K562 (cell line): ENCODE data around the gene GMPR2. TPM values are rescaled to one million over a fixed set of nuclear protein-coding genes. Genes with fewer than 3 reads are reported as not detected.

Source experiments
- BRF1 ChIP-seq: IDR thresholded peaks from 3 replicates; pipeline ENCODE4 v1.6.1; 2011; ENCODE audit warnings: borderline replicate concordance, mild to moderate bottlenecking; ENCODE audit not compliant: insufficient read length; ENCODE audit errors: extremely low read depth
- CREB5 ChIP-seq: fragments of 250-450 bp; sonication (Bioruptor Pico); IDR thresholded peaks from 2 replicates; pipeline ENCODE4 v1.5.0; 2020; ENCODE audit warnings: mild to moderate bottlenecking
- FOXA3 ChIP-seq, 2 experiments: fragments of 450-650 bp in 1 of 2; sonication (generic) in 1 of 2; formaldehyde crosslinking; IDR thresholded peaks in 1 of 2; conservative IDR thresholded peaks in 1 of 2; 2 replicates each; pipeline versions ENCODE4 v1.4.0 to v1.8.0; 2020 to 2022; ENCODE audit warnings: mild to moderate bottlenecking in 2 of 2, missing genetic modification reagents in 1 of 2
- HMGN3 ChIP-seq: IDR thresholded peaks from 2 replicates; pipeline ENCODE4 v1.6.1; 2011; ENCODE audit warnings: borderline replicate concordance, low read depth, mild to moderate bottlenecking, mixed read lengths, low read length; ENCODE audit not compliant: insufficient read length; ENCODE audit errors: extremely low read depth
- SMAD3 ChIP-seq: fragments of 450-650 bp; formaldehyde crosslinking; conservative IDR thresholded peaks from 2 replicates; pipeline ENCODE4 v1.4.0; 2020; ENCODE audit warnings: mild to moderate bottlenecking
- TBL1XR1 ChIP-seq, 2 experiments: IDR thresholded peaks; 2 replicates each; pipeline ENCODE4 v1.6.1; 2012; ENCODE audit warnings: improper control_type of control experiment in 2 of 2, low read length in 2 of 2, mild to moderate bottlenecking in 1 of 2
- TBP ChIP-seq: optimal IDR thresholded peaks from 2 replicates; pipeline ENCODE3; 2011; ENCODE audit warnings: low read depth, low read length, improper control_type of control experiment
- ZNF165 ChIP-seq: fragments of 250-450 bp; sonication (Bioruptor Pico); IDR thresholded peaks from 2 replicates; pipeline ENCODE4 v1.4.0; 2020; ENCODE audit warnings: borderline replicate concordance
- polyA plus RNA-seq, 8 experiments: library from polyadenylated mRNA; depleted of rRNA in 4 of 8; stranded (reverse) in 5 of 8; unstranded in 3 of 8; fragments of >200 nt; fragmentation: Nextera tagmentation in 2 of 8; fragmentation: Illumina TruSeq in 1 of 8; extraction: Ambion mirVana in 2 of 8; extraction: Trizol in 1 of 8; gene quantifications; 2 replicates each; pipeline versions ENCODE4 v1.2.1 to v1.2.3, GENCODE V29; 2011 to 2014; ENCODE audit warnings: inconsistent platforms in 1 of 8, missing spikeins in 1 of 8
- total RNA-seq, 7 experiments: library from RNA; depleted of rRNA in 6 of 7; stranded (reverse); fragments of >200 nt in 6 of 7; fragmentation: Illumina TruSeq in 2 of 7; extraction: Trizol in 2 of 7; gene quantifications; 2 replicates each; pipeline versions ENCODE4 v1.2.1 to v1.2.3, GENCODE V29; 2011 to 2021; ENCODE audit warnings: low replicate concordance in 1 of 7
- TF ChIP-seq, protein P1 (sequence below), 2 experiments: fragments of 450-650 bp in 1 of 2; sonication (generic) in 1 of 2; formaldehyde crosslinking in 1 of 2; IDR thresholded peaks; 2 replicates each; pipeline versions ENCODE4 v1.7.1 to v1.9.0; 2016 to 2022; ENCODE audit warnings: inconsistent platforms in 1 of 2, mild to moderate bottlenecking in 1 of 2, missing genetic modification reagents in 1 of 2
- TF ChIP-seq, protein P2 (sequence below): fragments of 450-650 bp; IDR thresholded peaks from 2 replicates; pipeline ENCODE4 v1.7.1; 2018; ENCODE audit warnings: mild to moderate bottlenecking, low read depth; ENCODE audit not compliant: partially characterized antibody

Gene GMPR2
- total and polyA plus RNA-seq, 9 of the 15 experiments (the other 6 are each of a cell fraction or from before 2014, with no cell fraction given) = 26.4 to 67.4 (median 36.3) TPM

GRCh38 chr14:24215495-24216344 lies 17.0 kb upstream of the GMPR2 start, which contains the start of gene MDP1 (continued):
- TF ChIP-seq, protein P1, sequence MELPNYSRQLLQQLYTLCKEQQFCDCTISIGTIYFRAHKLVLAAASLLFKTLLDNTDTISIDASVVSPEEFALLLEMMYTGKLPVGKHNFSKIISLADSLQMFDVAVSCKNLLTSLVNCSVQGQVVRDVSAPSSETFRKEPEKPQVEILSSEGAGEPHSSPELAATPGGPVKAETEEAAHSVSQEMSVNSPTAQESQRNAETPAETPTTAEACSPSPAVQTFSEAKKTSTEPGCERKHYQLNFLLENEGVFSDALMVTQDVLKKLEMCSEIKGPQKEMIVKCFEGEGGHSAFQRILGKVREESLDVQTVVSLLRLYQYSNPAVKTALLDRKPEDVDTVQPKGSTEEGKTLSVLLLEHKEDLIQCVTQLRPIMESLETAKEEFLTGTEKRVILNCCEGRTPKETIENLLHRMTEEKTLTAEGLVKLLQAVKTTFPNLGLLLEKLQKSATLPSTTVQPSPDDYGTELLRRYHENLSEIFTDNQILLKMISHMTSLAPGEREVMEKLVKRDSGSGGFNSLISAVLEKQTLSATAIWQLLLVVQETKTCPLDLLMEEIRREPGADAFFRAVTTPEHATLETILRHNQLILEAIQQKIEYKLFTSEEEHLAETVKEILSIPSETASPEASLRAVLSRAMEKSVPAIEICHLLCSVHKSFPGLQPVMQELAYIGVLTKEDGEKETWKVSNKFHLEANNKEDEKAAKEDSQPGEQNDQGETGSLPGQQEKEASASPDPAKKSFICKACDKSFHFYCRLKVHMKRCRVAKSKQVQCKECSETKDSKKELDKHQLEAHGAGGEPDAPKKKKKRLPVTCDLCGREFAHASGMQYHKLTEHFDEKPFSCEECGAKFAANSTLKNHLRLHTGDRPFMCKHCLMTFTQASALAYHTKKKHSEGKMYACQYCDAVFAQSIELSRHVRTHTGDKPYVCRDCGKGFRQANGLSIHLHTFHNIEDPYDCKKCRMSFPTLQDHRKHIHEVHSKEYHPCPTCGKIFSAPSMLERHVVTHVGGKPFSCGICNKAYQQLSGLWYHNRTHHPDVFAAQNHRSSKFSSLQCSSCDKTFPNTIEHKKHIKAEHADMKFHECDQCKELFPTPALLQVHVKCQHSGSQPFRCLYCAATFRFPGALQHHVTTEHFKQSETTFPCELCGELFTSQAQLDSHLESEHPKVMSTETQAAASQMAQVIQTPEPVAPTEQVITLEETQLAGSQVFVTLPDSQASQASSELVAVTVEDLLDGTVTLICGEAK (IDR thresholded peaks at IDR 0.05) = no peak
- TF ChIP-seq, protein P1 (CRISPR knock-in tag; IDR thresholded peaks at IDR 0.05) = no peak
- TF ChIP-seq, protein P2, sequence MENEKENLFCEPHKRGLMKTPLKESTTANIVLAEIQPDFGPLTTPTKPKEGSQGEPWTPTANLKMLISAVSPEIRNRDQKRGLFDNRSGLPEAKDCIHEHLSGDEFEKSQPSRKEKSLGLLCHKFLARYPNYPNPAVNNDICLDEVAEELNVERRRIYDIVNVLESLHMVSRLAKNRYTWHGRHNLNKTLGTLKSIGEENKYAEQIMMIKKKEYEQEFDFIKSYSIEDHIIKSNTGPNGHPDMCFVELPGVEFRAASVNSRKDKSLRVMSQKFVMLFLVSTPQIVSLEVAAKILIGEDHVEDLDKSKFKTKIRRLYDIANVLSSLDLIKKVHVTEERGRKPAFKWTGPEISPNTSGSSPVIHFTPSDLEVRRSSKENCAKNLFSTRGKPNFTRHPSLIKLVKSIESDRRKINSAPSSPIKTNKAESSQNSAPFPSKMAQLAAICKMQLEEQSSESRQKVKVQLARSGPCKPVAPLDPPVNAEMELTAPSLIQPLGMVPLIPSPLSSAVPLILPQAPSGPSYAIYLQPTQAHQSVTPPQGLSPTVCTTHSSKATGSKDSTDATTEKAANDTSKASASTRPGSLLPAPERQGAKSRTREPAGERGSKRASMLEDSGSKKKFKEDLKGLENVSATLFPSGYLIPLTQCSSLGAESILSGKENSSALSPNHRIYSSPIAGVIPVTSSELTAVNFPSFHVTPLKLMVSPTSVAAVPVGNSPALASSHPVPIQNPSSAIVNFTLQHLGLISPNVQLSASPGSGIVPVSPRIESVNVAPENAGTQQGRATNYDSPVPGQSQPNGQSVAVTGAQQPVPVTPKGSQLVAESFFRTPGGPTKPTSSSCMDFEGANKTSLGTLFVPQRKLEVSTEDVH = peak; percentile 64
- TF ChIP-seq ZNF165 (CRISPR knock-in tag) (no peak), SMAD3 (CRISPR knock-in tag) (0 out of 2 replicates have a peak, but pooled peaks have one; percentile 12), HMGN3 (peak; percentile 74), TBP (peak; percentile 59), CREB5 (CRISPR knock-in tag) (no peak), FOXA3 (CRISPR knock-in tag; conservative IDR thresholded peaks at IDR 0.05 in 1 of 2, IDR thresholded peaks at IDR 0.05 in 1 of 2) (0 out of 4 replicates have a peak, but pooled peaks of 1 of the 2 experiments have one; percentile 44), BRF1 (no peak), TBL1XR1 (IDR thresholded peaks at IDR 0.05; ENCODE audit: low read length in 2 of 2) (peak in 1 of 2 experiments; percentile 47; a peak in 1 of 4 replicates)
